ENCODE data around the gene DBNDD1.
"Not testable (repeated sequence)": the region's sequence is repeated elsewhere in the genome, so short reads cannot be mapped to it uniquely, and the experiment has no call there.

The DBNDD1 gene

DNA sequence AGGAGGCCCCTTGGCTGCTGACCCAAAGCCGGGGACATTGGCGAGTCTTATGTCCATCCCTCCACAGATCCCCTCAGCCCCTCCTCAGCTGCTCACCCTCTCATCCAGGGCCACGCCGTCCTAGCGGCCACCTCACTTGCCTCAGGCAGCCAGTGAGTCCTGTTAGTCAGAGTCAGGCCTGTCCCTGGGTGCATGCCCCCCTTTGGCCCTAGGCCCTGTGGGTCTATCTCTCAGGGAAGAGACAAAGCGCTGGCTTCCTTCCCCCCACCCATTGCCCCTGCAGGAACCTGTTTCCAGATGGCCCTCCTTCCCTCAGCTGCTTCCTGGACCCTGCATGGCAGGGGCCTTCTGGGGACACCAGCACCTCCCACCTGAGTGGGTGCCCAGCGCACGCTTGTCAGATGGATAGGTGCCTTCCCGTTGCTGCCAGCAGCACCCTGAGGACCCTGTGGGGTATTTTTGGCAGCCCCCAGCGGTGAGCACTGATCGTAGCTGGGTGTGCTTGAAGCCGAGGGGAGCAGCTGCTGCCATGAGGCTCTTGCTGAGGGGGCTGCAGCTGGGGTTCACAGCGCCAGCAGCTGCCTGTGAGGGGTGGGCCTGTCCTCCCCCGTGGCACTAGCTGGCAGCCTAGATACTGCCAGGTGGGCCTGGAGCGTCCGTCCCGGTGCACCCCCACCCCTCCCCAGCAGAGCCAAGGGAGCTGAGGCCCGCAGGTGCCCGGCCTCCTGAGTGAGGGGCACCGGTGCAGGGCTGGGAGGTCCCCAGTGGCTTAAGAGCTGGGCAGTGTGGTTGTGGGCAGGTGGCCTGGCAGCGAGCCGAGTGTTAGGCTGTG lies 8.4 kb downstream of the DBNDD1 start:
- no peak for DNase-seq

DNA sequence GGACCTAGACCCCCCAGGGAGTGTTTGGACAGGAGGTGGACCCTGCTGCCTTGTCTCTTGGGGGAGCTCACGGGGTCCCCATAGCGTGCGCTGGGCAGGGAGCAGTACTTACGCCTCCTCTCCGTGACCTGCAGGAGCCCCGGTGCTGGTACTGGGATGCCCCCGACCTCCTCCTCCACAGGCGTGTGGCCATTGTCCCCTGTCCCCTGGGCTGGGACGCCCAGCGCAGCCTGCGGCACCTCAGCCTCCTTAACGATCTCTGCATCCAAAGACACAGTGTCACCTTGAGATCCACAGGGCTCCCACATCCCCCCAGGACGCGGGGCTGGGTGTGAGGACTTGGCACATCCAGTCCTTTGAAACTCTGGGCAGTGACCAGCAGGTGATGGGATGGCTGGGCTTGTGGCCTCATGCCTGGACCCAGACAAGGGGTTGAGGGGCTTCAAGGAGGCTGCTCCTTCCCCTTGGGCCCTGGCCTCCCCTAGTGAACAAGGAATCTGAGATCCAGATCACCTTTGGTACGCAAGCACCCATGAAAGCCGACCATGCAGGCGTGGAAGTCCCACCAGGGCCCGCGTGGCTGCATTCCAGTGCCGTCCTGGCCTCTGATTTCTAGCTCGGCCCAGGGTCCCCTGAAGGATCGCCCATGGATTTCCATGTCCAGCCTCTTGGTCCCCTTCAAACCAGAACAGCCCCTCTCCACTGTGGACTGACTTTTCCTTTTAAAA lies 9.9 kb downstream of the DBNDD1 start:
- no peak for DNase-seq

DNA sequence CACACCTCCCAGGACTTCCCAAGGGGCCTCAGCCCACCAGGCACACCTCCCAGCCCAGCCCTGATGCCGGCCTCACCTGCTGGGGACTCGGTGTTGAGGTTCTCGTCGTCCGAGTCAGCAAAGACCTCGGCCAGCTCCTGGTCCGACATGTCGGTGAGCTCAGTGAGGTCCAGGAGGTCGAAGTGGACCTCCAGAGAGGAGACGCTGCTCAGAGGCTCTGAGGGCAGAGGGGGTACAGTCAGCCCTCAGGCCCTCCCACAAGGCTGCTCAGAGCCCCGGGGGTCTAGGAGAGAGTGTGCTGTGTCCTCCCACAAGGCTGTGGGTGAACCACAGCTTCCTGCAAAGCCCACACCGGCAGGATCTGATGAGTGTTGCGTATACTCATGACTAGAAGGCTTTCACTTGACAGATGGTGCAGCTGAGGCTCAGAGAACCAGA lies 10.5 kb downstream of the DBNDD1 start:
- DNase-seq = peak; percentile 60

DNA sequence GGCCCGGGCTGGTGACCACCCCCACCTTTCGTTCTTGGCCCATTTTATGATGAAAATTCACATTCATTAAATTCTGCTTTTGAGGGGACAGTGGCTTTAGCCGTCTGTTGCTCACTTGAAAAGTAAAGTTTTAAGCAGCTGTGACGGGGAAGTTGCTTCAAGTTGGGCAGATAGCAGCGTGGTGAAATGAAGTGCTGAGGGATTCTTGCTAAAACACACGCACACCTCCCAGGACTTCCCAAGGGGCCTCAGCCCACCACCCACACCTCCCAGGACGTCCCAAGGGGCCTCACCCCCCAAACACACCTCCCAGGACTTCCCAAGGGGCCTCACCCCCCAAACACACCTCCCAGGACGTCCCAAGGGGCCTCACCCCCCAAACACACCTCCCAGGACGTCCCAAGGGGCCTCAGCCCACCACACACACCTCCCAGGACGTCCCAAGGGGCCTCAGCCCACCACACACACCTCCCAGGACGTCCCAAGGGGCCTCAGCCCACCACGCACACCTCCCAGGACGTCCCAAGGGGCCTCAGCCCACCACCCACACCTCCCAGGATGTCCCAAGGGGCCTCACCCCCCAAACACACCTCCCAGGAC lies 11.5 kb downstream of the DBNDD1 start:
- not testable (repeated sequence) for DNase-seq

DNA sequence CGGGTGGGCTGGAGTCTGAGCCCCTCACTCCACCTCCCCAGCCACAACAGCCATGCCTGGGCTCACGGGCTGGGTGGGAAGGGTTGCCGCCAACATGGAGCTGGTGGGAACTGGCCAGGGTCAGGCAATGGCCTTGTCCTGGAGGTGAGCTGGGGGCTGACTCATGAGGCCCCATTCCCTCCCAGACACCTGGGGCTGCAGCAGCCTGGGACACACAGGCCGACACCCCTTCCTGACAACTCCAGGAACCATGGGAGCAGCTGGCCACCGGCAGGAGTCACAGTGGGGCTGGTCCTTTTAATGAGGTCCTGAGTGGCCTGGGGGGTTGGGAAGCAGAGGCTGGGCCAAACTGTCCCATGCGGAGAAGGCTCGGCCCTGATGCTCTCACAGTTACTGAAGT lies 12.2 kb downstream of the DBNDD1 start:
- DNase-seq = no peak

GRCh38 chr16:90005956-90006663 lies 13.1 kb downstream of the DBNDD1 start:
- DNase-seq = no peak

DNA sequence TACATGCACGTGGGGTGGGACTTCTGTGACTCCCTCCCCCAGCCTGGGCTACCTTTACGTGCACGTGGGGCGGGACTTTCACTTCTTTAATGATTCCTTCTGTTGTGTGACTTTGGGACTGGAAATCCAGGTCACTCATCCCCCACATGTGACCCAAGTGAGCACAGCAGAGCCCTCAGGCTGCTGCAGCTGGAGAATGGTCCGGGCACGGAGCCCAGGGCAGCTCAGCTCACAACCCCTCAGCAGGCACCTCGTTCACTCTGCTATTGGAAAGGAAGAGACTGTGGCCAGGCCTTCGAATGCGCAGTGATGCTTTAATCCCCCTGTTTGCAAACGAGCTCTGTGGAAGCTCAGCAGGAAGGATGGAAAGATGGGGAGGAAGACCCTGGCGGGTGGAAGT lies 14.7 kb downstream of the DBNDD1 start:
- DNase-seq = no peak

DNA sequence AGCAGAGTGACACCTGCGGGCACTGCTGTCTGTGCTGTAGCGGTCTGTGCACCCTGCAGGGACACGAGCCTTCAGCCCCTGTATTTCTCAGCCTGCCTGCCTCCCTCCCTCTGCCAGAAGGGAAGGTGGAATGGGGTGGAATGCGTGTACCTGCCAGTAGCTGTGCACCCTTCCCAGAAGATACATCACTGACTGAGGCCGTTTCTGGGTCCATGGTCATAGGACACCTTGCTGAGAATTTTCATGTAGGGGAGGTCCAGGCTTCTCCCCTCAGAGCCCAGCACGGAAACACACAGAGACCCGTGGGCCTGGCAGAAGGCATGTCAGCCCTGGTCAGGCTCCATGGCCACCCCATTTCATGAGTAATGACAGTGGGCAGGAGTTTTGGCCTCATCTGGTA lies 16.5 kb downstream of the DBNDD1 start:
- DNase-seq = no peak

GRCh38 chr16:90001761-90002503 lies 17.3 kb downstream of the DBNDD1 start:
- DNase-seq = no peak

DNA sequence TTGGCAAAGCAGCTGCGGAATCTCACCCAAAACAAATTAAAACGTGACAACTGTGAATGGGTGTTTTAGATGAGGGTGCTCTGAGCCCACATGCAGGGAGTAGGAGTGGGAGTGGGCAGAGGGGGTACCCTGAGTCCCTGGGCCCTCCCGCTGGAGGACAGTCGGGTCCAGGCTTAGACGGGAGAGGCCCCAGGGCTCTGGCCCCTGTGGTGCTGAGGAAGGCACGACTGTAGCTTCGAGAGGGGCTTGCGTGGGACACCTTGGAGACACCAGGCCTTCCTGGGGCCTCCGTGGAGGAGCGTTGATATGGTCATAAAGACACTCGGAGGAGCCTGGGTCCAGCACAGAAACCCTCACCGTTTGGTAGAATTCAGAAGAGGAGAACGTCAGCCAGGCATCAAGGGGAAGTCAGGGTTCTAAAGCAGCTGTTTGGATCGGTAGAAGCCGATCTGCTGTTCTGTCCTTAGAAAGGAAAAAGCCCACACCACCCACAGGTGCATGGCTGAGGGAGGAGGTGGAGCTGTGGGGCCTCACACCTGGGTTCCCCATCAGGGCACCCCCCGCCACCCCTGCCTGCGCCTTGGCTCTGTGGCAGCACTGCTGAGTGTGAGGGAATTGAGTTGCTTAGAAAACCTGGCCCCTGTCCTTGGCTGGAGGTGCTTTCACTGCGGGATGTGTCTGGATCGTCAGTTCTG lies 18.4 kb downstream of the DBNDD1 start:
- DNase-seq = no peak

DNA sequence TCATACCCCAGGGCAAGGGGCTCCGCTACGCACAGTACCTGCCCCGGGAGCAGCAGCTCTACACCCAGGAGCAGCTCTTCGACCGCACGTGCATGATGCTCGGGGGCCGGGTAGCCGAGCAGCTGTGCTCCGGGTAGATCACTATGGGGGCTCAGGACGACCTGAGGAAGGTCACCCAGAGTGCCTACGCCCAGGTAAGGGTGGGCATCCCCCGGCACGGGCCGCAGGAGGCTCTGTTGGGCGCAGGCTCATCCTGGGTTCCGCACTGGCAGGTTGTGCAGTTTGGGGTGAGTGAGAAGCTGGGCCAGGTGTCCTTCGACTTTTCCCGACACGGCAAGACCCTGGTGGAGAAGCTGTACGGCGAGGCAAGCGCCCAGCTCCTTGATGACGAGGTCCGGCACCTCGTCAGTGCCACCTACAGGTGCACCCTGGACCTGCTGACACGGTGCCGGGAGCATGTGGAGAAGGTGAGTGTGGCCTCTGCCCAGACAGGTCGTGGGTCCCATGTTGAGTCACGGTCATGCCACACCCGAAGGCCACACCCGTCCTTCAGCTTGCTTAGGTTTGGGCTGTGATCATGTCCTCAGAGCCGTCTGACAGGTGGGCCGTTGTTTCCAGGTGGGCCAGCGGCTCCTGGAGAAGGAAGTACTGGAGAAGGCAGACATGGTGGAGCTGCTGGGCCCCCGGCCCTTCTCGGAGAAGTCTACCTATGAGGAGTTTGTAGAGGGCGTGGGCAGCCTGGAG lies 19.3 kb downstream of the DBNDD1 start:
- DNase-seq = no peak

DNA sequence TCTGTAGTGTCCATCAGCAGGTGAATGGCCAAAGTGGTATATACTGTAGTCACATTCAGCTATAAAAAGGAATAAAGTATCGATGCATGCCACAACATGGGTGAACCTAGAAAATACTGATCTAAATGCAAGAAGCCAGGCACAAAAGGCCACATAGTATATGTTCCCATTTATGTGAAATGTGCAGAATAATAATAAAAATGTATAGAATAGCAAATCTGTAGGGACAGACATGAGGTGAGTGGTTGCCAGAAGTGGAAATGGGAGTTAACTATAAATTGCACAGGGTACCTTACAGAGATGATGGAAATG lies 23.1 kb downstream of the DBNDD1 start:
- no peak for DNase-seq

- DNase-seq = peak; percentile 36
These were observed 23.6 kb downstream of the DBNDD1 start for GRCh38 chr16:89995475-89996177.

- peak; percentile 42 for DNase-seq
These were observed 24.4 kb downstream of the DBNDD1 start for GRCh38 chr16:89994721-89995474.

- DNase-seq = no peak
These were observed 24.9 kb downstream of the DBNDD1 start for GRCh38 chr16:89994389-89994720.

DNA sequence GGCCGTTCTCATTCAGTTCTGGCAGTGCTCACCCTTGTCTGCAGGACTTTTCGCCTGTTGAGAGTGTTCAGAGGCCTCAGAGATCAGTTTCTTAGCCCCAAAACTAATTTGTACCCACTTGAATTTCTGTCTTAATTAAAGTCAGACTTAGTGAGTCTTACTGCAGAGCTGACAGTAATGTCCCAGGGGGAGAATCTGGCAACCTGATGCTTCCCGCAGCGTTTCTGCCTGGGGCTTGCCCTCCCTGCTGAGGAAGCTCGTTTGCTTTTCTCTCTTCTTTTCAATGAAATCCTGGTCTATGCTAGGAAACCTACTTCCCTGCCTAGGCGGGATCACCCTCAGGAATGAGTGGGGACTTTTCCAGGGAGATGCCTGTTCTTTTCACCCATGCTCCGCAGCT lies 25.3 kb downstream of the DBNDD1 start:
- no peak for DNase-seq

GRCh38 chr16:89993377-89993776 lies 25.9 kb downstream of the DBNDD1 start:
- DNase-seq = no peak

DNA sequence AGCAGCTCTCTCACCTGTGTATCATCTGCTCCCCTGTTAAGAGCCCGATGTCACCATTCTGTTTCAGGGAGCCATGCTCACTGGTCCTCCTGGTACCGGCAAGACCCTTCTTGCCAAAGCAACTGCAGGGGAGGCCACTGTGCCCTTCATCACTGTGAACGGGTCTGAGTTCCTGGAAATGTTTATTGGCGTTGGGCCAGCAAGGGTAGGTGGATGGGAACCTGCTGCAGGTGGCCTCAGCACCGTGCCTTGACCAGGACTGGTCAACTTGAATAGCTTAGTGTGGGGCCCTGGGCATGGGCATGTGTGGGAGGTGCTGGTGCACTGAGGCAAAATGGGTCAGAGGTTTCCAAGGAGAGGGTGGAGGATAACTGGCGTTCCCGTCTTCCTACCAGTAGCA lies 28.5 kb downstream of the DBNDD1 start:
- no peak for DNase-seq

- DNase-seq = no peak
These were observed 30.3 kb downstream of the DBNDD1 start for GRCh38 chr16:89988951-89989350.

GRCh38 chr16:89987169-89987568 lies 32.1 kb downstream of the DBNDD1 start:
- DNase-seq = no peak

All from CD4-positive, alpha-beta T cell treated with Interleukin-21 for 1 hour (primary cell).